ENCODE data around the gene MXRA7.

MXRA7 gene

DNA sequence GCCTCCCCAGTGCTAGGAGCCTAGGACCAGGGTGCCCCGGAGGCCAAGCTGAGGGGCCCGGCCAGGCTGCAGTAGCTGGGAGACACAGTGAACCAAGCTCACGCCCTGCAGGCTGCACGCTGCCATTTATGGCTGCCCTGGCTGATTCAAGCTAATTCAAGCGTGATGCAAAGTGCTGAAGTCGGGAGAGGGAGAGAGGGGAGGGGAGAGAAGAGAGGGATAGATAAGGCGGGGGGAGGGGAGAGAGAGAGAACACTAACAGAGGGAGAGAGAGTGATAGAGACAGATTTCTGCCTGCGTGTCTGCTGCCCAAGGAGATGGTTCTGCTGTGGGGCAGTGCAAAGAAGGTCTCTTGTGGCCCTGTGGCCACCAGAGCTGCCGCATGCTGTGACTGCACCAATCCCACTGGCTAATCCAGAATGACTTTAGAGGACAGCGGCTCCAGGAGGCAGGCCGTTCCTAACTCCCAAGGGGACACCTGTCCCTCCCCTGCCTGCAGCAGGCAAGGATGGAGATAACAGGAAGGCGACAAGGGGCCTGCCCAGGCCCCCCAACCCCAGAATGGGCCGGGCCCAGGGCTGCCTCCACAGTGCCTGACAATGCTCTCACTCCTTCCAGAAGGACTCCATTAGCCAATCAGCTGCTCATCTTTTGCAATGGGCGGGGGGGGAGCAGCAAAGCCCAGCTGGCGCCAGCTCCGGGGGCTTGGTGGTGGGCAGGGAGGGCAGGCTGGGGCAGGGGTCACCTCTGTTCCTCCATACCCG lies 12.9 kb downstream of the MXRA7 start:
- in situ Hi-C loops (cut with MboI; ENCODE audit: low pct_unique_long_range_greater_than_20kb, low sequenced_read_pairs, unreplicated experiment), result no loop called here
- DNase-seq (ENCODE audit: low spot score), result no peak

GRCh38 chr17:76696763-76697701 lies 13.7 kb downstream of the MXRA7 start:
- TF ChIP-seq, protein P1, sequence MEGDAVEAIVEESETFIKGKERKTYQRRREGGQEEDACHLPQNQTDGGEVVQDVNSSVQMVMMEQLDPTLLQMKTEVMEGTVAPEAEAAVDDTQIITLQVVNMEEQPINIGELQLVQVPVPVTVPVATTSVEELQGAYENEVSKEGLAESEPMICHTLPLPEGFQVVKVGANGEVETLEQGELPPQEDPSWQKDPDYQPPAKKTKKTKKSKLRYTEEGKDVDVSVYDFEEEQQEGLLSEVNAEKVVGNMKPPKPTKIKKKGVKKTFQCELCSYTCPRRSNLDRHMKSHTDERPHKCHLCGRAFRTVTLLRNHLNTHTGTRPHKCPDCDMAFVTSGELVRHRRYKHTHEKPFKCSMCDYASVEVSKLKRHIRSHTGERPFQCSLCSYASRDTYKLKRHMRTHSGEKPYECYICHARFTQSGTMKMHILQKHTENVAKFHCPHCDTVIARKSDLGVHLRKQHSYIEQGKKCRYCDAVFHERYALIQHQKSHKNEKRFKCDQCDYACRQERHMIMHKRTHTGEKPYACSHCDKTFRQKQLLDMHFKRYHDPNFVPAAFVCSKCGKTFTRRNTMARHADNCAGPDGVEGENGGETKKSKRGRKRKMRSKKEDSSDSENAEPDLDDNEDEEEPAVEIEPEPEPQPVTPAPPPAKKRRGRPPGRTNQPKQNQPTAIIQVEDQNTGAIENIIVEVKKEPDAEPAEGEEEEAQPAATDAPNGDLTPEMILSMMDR (IDR thresholded peaks at IDR 0.05; ENCODE audit: extremely low read depth, insufficient read depth, missing control alignments), result no peak
- peak; percentile 70 for DNase-seq (ENCODE audit: low spot score)

More for the DNA sequence above, 12.9 kb downstream of the MXRA7 start:
- TF ChIP-seq, protein P1 (IDR thresholded peaks at IDR 0.05; ENCODE audit: extremely low read depth, insufficient read depth, missing control alignments), result no peak

GRCh38 chr17:76695059-76695831 lies 15.5 kb downstream of the MXRA7 start:
- TF ChIP-seq, protein P1 (IDR thresholded peaks at IDR 0.05; ENCODE audit: extremely low read depth, insufficient read depth, missing control alignments), result no peak
- in situ Hi-C loops (cut with MboI; ENCODE audit: low pct_unique_long_range_greater_than_20kb, low sequenced_read_pairs, unreplicated experiment), result no loop called here
- no peak for DNase-seq (ENCODE audit: low spot score)

More at GRCh38 chr17:76696763-76697701, 13.7 kb downstream of the MXRA7 start:
- in situ Hi-C loops (cut with MboI; ENCODE audit: low pct_unique_long_range_greater_than_20kb, low sequenced_read_pairs, unreplicated experiment), result no loop called here

GRCh38 chr17:76691379-76692191 lies 19.2 kb downstream of the MXRA7 start:
- in situ Hi-C loops (cut with MboI; ENCODE audit: low pct_unique_long_range_greater_than_20kb, low sequenced_read_pairs, unreplicated experiment), result no loop called here
- DNase-seq (ENCODE audit: low spot score), result no peak
- TF ChIP-seq, protein P1 (IDR thresholded peaks at IDR 0.05; ENCODE audit: extremely low read depth, insufficient read depth, missing control alignments), result no peak

DNA sequence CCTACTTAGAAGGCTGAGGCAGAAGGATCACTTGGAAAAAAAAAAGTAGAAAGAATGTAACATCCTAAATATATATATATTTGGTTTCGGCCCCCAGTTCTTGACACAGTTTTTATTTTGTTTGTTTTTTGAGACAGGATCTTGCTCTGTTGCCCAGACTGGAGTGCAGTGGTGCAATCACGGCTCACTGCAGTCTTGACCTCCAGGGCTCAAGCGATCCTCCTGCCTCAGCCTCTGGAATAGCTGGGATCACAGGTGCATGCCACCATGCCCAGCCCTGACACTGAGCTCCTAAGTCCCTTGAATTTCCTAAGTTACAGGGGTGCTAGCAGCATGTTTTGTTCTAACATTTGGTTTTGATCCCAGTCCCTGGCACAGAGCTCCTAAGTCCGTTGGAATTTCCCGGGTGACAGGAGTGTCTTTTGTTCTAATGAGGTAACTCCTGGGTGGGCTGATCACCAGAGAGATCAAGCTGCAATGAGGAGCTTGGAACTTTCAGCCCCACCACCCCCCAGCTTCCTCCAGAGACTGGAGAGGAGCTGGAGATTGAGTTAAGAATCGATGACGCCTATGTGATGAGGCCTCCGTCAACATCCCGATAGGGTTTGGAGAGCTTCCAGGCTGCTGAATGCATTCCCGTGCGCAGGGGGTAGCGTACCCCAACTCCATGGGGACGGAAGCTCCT lies 20.0 kb downstream of the MXRA7 start:
- in situ Hi-C loops (cut with MboI; ENCODE audit: low pct_unique_long_range_greater_than_20kb, low sequenced_read_pairs, unreplicated experiment), result no loop called here

More for the DNA sequence above, 20.0 kb downstream of the MXRA7 start:
- no peak for DNase-seq (ENCODE audit: low spot score)
- TF ChIP-seq, protein P1 (IDR thresholded peaks at IDR 0.05; ENCODE audit: extremely low read depth, insufficient read depth, missing control alignments), result no peak

Measured in GM13977 (cell line).